SK-N-SH treated with all-trans-retinoic acid at 6 μM for 48 hours (cell line): ENCODE results near the gene ABHD2.

Experiments used
- ATAC-seq: fragments of 200-7000 bp; cut with Tn5 transposase; 3 replicates; pipeline ENCODE4 v1.9.1; 2020; ENCODE audit warnings: mild to moderate bottlenecking, moderate library complexity
- ARNTL ChIP-seq: fragments of 450-650 bp; formaldehyde crosslinking; IDR thresholded peaks from 2 replicates; pipeline ENCODE4 v1.5.0; 2020; ENCODE audit warnings: low read depth, mild to moderate bottlenecking, moderate library complexity, borderline replicate concordance
- BACH2 ChIP-seq: fragments of 250-450 bp; sonication (Bioruptor Pico); IDR thresholded peaks from 2 replicates; pipeline ENCODE4 v1.9.0; 2021; ENCODE audit warnings: mild to moderate bottlenecking, borderline replicate concordance
- CSDC2 ChIP-seq: fragments of 250-450 bp; sonication (Bioruptor Pico); IDR thresholded peaks from 2 replicates; pipeline ENCODE4 v1.5.0; 2020; ENCODE audit warnings: mild to moderate bottlenecking, moderate library complexity
- ESRRG ChIP-seq: fragments of 250-450 bp; sonication (Bioruptor Pico); IDR thresholded peaks from 2 replicates; pipeline ENCODE4 v1.6.1; 2021; ENCODE audit warnings: mild to moderate bottlenecking
- GLIS3 ChIP-seq: fragments of 250-450 bp; sonication (Bioruptor Pico); IDR thresholded peaks from 2 replicates; pipeline ENCODE4 v1.5.0; 2020; ENCODE audit warnings: mild to moderate bottlenecking, moderate library complexity
- ISL1 ChIP-seq: fragments of 250-450 bp; sonication (Bioruptor Pico); IDR thresholded peaks from 2 replicates; pipeline ENCODE4 v2.1.2; 2022; ENCODE audit warnings: mild to moderate bottlenecking, moderate library complexity
- POU6F1 ChIP-seq: fragments of 250-450 bp; sonication (Bioruptor Pico); IDR thresholded peaks from 2 replicates; pipeline ENCODE4 v1.8.0; 2021; ENCODE audit warnings: low read depth, mild to moderate bottlenecking, moderate library complexity, borderline replicate concordance
- PPARA ChIP-seq: fragments of 250-450 bp; sonication (Bioruptor Pico); IDR thresholded peaks from 2 replicates; pipeline ENCODE4 v1.5.0; 2020; ENCODE audit warnings: mild to moderate bottlenecking, borderline replicate concordance
- RARB ChIP-seq: fragments of 250-450 bp; sonication (Bioruptor Pico); IDR thresholded peaks from 2 replicates; pipeline ENCODE4 v1.8.0; 2021; ENCODE audit warnings: mild to moderate bottlenecking, moderate library complexity
- SNAI2 ChIP-seq: fragments of 250-450 bp; sonication (Bioruptor Pico); IDR thresholded peaks from 2 replicates; pipeline ENCODE4 v1.5.0; 2020; ENCODE audit warnings: mild to moderate bottlenecking, moderate library complexity
- TCF4 ChIP-seq: fragments of 250-450 bp; sonication (Bioruptor Pico); IDR thresholded peaks from 2 replicates; pipeline ENCODE4 v1.8.0; 2021; ENCODE audit warnings: mild to moderate bottlenecking, moderate library complexity, borderline replicate concordance
- TOX ChIP-seq: fragments of 250-450 bp; sonication (Bioruptor Pico); IDR thresholded peaks from 2 replicates; pipeline ENCODE4 v1.8.0; 2021; ENCODE audit warnings: mild to moderate bottlenecking, moderate library complexity, borderline replicate concordance
- TSHZ2 ChIP-seq: fragments of 250-450 bp; sonication (Bioruptor Pico); IDR thresholded peaks from 2 replicates; pipeline ENCODE4 v1.5.0; 2020; ENCODE audit warnings: mild to moderate bottlenecking, moderate library complexity
- ZC3H10 ChIP-seq: fragments of 250-450 bp; sonication (Bioruptor Pico); IDR thresholded peaks from 2 replicates; pipeline ENCODE4 v1.5.1; 2021; ENCODE audit warnings: mild to moderate bottlenecking, moderate library complexity
- ZFP30 ChIP-seq: fragments of 450-650 bp; formaldehyde crosslinking; IDR thresholded peaks from 2 replicates; pipeline ENCODE4 v1.5.0; 2022; ENCODE audit warnings: mild to moderate bottlenecking, moderate library complexity
- ZNF565 ChIP-seq: fragments of 450-650 bp; formaldehyde crosslinking; conservative IDR thresholded peaks from 2 replicates; pipeline ENCODE4 v1.5.0; 2020; ENCODE audit warnings: low read depth, mild to moderate bottlenecking, moderate library complexity
- ZNF70 ChIP-seq: fragments of 450-650 bp; formaldehyde crosslinking; IDR thresholded peaks from 2 replicates; pipeline ENCODE4 v1.5.0; 2020; ENCODE audit warnings: mild to moderate bottlenecking, moderate library complexity
- TF ChIP-seq, protein P1 (sequence below): fragments of 250-450 bp; sonication (Bioruptor Pico); IDR thresholded peaks from 2 replicates; pipeline ENCODE4 v1.5.1; 2021; ENCODE audit warnings: mild to moderate bottlenecking, moderate library complexity
- TF ChIP-seq, protein P2 (sequence below): fragments of 250-450 bp; sonication (Bioruptor Pico); IDR thresholded peaks from 2 replicates; pipeline ENCODE4 v1.5.1; 2020; ENCODE audit warnings: low read depth, mild to moderate bottlenecking, moderate library complexity
- TF ChIP-seq, protein P3 (sequence below): fragments of 250-450 bp; sonication (Bioruptor Pico); IDR thresholded peaks from 2 replicates; pipeline ENCODE4 v1.8.0; 2020; ENCODE audit warnings: mild to moderate bottlenecking, moderate library complexity, borderline replicate concordance

ABHD2 gene

GRCh38 chr15:89211678-89212170, 123.5 kb downstream of the ABHD2 start:
- no peak for ATAC-seq
- TF ChIP-seq ZNF70 (CRISPR knock-in tag): no peak
- TF ChIP-seq, protein P1, sequence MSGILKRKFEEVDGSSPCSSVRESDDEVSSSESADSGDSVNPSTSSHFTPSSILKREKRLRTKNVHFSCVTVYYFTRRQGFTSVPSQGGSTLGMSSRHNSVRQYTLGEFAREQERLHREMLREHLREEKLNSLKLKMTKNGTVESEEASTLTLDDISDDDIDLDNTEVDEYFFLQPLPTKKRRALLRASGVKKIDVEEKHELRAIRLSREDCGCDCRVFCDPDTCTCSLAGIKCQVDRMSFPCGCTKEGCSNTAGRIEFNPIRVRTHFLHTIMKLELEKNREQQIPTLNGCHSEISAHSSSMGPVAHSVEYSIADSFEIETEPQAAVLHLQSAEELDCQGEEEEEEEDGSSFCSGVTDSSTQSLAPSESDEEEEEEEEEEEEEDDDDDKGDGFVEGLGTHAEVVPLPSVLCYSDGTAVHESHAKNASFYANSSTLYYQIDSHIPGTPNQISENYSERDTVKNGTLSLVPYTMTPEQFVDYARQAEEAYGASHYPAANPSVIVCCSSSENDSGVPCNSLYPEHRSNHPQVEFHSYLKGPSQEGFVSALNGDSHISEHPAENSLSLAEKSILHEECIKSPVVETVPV (CRISPR knock-in tag): no peak
- no peak for TF ChIP-seq TOX (CRISPR knock-in tag)
- TF ChIP-seq ESRRG (CRISPR knock-in tag): no peak
- no peak for TF ChIP-seq PPARA (CRISPR knock-in tag)
- no peak for TF ChIP-seq ZNF565 (CRISPR knock-in tag)
- TF ChIP-seq ZFP30 (CRISPR knock-in tag): no peak
- no peak for TF ChIP-seq CSDC2 (CRISPR knock-in tag)
- TF ChIP-seq TSHZ2 (CRISPR knock-in tag): no peak
- TF ChIP-seq BACH2 (CRISPR knock-in tag): no peak
- no peak for TF ChIP-seq TCF4 (CRISPR knock-in tag)
- TF ChIP-seq POU6F1: no peak
- no peak for TF ChIP-seq GLIS3 (CRISPR knock-in tag)
- TF ChIP-seq, protein P2, sequence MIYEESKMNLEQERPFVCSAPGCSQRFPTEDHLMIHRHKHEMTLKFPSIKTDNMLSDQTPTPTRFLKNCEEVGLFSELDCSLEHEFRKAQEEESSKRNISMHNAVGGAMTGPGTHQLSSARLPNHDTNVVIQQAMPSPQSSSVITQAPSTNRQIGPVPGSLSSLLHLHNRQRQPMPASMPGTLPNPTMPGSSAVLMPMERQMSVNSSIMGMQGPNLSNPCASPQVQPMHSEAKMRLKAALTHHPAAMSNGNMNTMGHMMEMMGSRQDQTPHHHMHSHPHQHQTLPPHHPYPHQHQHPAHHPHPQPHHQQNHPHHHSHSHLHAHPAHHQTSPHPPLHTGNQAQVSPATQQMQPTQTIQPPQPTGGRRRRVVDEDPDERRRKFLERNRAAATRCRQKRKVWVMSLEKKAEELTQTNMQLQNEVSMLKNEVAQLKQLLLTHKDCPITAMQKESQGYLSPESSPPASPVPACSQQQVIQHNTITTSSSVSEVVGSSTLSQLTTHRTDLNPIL (CRISPR knock-in tag): no peak
- TF ChIP-seq, protein P3, sequence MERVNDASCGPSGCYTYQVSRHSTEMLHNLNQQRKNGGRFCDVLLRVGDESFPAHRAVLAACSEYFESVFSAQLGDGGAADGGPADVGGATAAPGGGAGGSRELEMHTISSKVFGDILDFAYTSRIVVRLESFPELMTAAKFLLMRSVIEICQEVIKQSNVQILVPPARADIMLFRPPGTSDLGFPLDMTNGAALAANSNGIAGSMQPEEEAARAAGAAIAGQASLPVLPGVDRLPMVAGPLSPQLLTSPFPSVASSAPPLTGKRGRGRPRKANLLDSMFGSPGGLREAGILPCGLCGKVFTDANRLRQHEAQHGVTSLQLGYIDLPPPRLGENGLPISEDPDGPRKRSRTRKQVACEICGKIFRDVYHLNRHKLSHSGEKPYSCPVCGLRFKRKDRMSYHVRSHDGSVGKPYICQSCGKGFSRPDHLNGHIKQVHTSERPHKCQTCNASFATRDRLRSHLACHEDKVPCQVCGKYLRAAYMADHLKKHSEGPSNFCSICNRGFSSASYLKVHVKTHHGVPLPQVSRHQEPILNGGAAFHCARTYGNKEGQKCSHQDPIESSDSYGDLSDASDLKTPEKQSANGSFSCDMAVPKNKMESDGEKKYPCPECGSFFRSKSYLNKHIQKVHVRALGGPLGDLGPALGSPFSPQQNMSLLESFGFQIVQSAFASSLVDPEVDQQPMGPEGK (CRISPR knock-in tag): no peak
- no peak for TF ChIP-seq RARB (CRISPR knock-in tag)

GRCh38 chr15:89215627-89216026, 127.4 kb downstream of the ABHD2 start:
- no peak for ATAC-seq
- TF ChIP-seq RARB (CRISPR knock-in tag) (no peak), TCF4 (CRISPR knock-in tag) (no peak), POU6F1 (no peak), ZNF70 (CRISPR knock-in tag) (no peak), ARNTL (CRISPR knock-in tag) (no peak), TOX (CRISPR knock-in tag) (no peak), SNAI2 (CRISPR knock-in tag) (no peak), ISL1 (CRISPR knock-in tag) (no peak), BACH2 (CRISPR knock-in tag) (no peak), ZC3H10 (CRISPR knock-in tag) (no peak), ZFP30 (CRISPR knock-in tag) (no peak), ZNF565 (CRISPR knock-in tag) (no peak), TSHZ2 (CRISPR knock-in tag) (no peak)
- TF ChIP-seq, protein P2 (CRISPR knock-in tag): no peak
- TF ChIP-seq, protein P3 (CRISPR knock-in tag): no peak
